Panc1 (cell line): ENCODE results near the gene IGLL5.

ENCODE experiments used
- CTCF ChIP-seq: fragments of 450-650 bp; IDR thresholded peaks from 2 replicates; pipeline ENCODE4 v1.5.1; 2017; ENCODE audit warnings: mild to moderate bottlenecking
- POLR2AphosphoS5 ChIP-seq: IDR thresholded peaks from 2 replicates; pipeline ENCODE4 v1.6.1; 2012; ENCODE audit warnings: mild to moderate bottlenecking, low read depth, low read length, moderate library complexity
- REST ChIP-seq, 2 experiments: IDR thresholded peaks; 2 replicates each; pipeline ENCODE4 v1.6.1; 2011 to 2012; ENCODE audit warnings: low read depth in 2 of 2, control low read depth in 1 of 2, low read length in 1 of 2, mild to moderate bottlenecking in 1 of 2, moderate library complexity in 1 of 2; ENCODE audit not compliant: insufficient read depth in 1 of 2
- SIN3A ChIP-seq: IDR thresholded peaks from 2 replicates; pipeline ENCODE4 v1.6.1; 2012; ENCODE audit warnings: low read depth, mild to moderate bottlenecking, low read length, moderate library complexity, borderline replicate concordance; ENCODE audit not compliant: insufficient read depth

- TF ChIP-seq CTCF (no peak), SIN3A (no peak), POLR2AphosphoS5 (no peak), REST (IDR thresholded peaks at IDR 0.05; ENCODE audit: insufficient read depth in 1 of 2, low read depth in 2 of 2, low read length in 1 of 2) (no peak)
Observed at GRCh38 chr22:22936180-22936914, 48.7 kb downstream of the IGLL5 start.
